HepG2 (cell line): ENCODE data around the gene CNEP1R1. TPM values are rescaled to one million over a fixed set of nuclear protein-coding genes. Genes with fewer than 3 reads are reported as not detected.

Source experiments
- AGO1 ChIP-seq: fragments of 200-400 bp; formaldehyde crosslinking; IDR thresholded peaks from 2 replicates; pipeline ENCODE4 v1.6.1; 2017; ENCODE audit warnings: mild to moderate bottlenecking, low read depth, low read length, moderate library complexity; ENCODE audit not compliant: poor library complexity, severe bottlenecking
- CBX2 ChIP-seq, 2 experiments: fragments of 200-600 bp in 1 of 2; sonication (generic); formaldehyde crosslinking in 1 of 2; IDR thresholded peaks; 2 replicates each; pipeline versions ENCODE4 v1.7.0 to v1.8.1; 2018 to 2022; ENCODE audit warnings: low read depth in 2 of 2, low read length in 1 of 2, mild to moderate bottlenecking in 1 of 2, missing genetic modification reagents in 1 of 2
- GMEB1 ChIP-seq: sonication (generic); formaldehyde crosslinking; IDR thresholded peaks from 2 replicates; pipeline ENCODE4 v1.5.1; 2020; ENCODE audit warnings: missing genetic modification reagents, mild to moderate bottlenecking, borderline replicate concordance
- KAT8 ChIP-seq: IDR thresholded peaks from 2 replicates; pipeline ENCODE4 v1.6.1; 2016; ENCODE audit warnings: missing genetic modification reagents, missing compliant biosample characterization
- KIAA2018 ChIP-seq: sonication (generic); formaldehyde crosslinking; IDR thresholded peaks from 2 replicates; pipeline ENCODE4 v1.5.0; 2020; ENCODE audit warnings: mild to moderate bottlenecking, missing genetic modification reagents, borderline replicate concordance
- MXD1 ChIP-seq: sonication (generic); formaldehyde crosslinking; IDR thresholded peaks from 2 replicates; pipeline ENCODE4 v1.4.0; 2020; ENCODE audit warnings: mild to moderate bottlenecking, missing genetic modification reagents
- TFDP1 ChIP-seq: IDR thresholded peaks from 2 replicates; pipeline ENCODE4 v1.6.1; 2016; ENCODE audit warnings: missing compliant biosample characterization, missing genetic modification reagents, borderline replicate concordance
- THYN1 ChIP-seq: sonication (generic); formaldehyde crosslinking; IDR thresholded peaks from 2 replicates; pipeline ENCODE4 v1.8.1; 2023; ENCODE audit warnings: low read depth, mild to moderate bottlenecking, moderate library complexity, missing genetic modification reagents, borderline replicate concordance
- polyA plus RNA-seq, 8 experiments: library from polyadenylated mRNA; depleted of rRNA in 3 of 8; stranded (reverse) in 7 of 8; unstranded in 1 of 8; fragments of >200 nt; fragmentation: Illumina TruSeq in 4 of 8; extraction: Trizol in 4 of 8; gene quantifications; 2 replicates each; pipeline versions ENCODE4 v1.2.1 to v1.2.3, GENCODE V29; 2011 to 2016; ENCODE audit warnings: low read depth in 4 of 8, missing spikeins in 1 of 8, mixed read lengths in 1 of 8; ENCODE audit not compliant: insufficient read depth in 1 of 8
- total RNA-seq, 5 experiments: library from RNA; depleted of rRNA; stranded (reverse); fragments of >200 nt; fragmentation: Illumina TruSeq; extraction: Trizol; gene quantifications; 2 replicates each; pipeline ENCODE4 v1.2.3, GENCODE V29; 2016; ENCODE audit warnings: low read depth in 1 of 5
- TF ChIP-seq, protein P1 (sequence below): sonication (generic); formaldehyde crosslinking; IDR thresholded peaks from 2 replicates; pipeline ENCODE4 v1.4.0; 2020; ENCODE audit warnings: missing genetic modification reagents, borderline replicate concordance

Gene CNEP1R1
- total and polyA plus RNA-seq, 2 of the 13 experiments (the other 11 are each of a cell fraction or from before 2014, with no cell fraction given), result 23.6 to 26.8 TPM

DNA sequence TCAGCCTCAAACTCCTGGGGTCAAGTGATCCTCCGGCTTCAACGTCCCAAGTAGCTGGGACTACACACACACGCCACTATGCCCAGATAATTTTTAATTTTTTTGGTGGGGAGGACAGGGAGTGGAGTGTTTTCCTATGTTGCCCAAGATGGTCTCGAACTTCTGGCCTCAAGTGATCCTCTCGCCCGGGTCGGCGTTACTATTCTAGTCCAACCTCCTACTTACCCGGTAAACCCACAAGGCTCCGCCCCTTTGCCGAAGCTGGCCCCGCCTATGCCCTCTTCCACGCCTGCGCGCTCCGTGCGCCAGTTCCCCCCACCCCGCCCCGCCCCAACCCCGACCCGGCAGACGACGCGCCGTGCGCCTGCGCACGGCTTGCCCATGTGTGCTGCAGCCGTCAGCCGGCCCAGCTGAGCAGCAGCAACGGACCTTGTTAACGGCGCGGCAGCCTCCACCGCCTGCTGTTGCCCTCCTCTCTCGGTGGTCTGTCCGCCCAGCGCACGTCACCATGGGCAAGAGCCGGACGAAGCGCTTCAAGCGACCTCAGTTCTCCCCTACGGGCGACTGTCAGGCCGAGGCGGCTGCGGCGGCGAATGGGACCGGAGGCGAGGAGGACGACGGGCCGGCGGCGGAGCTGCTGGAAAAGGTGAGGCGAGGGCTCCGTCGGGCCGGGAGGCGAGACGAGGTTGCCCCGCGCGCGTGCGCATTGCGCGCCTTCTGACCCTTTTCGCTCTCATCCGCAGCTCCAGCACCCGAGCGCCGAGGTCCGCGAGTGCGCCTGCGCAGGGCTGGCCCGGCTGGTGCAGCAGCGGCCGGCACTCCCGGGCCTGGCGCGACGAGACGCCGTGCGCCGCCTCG is 40.8 kb downstream of the CNEP1R1 start, which contains the start of gene HEATR3 (continued):
- TF ChIP-seq, protein P1, sequence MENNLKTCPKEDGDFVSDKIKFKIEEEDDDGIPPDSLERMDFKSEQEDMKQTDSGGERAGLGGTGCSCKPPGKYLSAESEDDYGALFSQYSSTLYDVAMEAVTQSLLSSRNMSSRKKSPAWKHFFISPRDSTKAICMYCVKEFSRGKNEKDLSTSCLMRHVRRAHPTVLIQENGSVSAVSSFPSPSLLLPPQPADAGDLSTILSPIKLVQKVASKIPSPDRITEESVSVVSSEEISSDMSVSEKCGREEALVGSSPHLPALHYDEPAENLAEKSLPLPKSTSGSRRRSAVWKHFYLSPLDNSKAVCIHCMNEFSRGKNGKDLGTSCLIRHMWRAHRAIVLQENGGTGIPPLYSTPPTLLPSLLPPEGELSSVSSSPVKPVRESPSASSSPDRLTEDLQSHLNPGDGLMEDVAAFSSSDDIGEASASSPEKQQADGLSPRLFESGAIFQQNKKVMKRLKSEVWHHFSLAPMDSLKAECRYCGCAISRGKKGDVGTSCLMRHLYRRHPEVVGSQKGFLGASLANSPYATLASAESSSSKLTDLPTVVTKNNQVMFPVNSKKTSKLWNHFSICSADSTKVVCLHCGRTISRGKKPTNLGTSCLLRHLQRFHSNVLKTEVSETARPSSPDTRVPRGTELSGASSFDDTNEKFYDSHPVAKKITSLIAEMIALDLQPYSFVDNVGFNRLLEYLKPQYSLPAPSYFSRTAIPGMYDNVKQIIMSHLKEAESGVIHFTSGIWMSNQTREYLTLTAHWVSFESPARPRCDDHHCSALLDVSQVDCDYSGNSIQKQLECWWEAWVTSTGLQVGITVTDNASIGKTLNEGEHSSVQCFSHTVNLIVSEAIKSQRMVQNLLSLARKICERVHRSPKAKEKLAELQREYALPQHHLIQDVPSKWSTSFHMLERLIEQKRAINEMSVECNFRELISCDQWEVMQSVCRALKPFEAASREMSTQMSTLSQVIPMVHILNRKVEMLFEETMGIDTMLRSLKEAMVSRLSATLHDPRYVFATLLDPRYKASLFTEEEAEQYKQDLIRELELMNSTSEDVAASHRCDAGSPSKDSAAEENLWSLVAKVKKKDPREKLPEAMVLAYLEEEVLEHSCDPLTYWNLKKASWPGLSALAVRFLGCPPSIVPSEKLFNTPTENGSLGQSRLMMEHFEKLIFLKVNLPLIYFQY (CRISPR knock-in tag), result peak; percentile 87; the same call in 1 of the 2 replicates
- peak; percentile 97 for TF ChIP-seq MXD1 (CRISPR knock-in tag)
- TF ChIP-seq KAT8 (CRISPR knock-in tag), result peak; percentile 67; the same call in 1 of the 2 replicates
- no peak for TF ChIP-seq THYN1 (CRISPR knock-in tag)
- peak; percentile 40; the same call in 1 of the 2 replicates for TF ChIP-seq TFDP1
- TF ChIP-seq KIAA2018, result 0 out of 2 replicates have a peak, but pooled peaks have one; percentile 29
- peak; percentile 67 for TF ChIP-seq GMEB1 (CRISPR knock-in tag)
- no peak for TF ChIP-seq CBX2 (IDR thresholded peaks at IDR 0.05; ENCODE audit: low read depth, low read length)
- TF ChIP-seq CBX2 (CRISPR knock-in tag; IDR thresholded peaks at IDR 0.05; ENCODE audit: low read depth), result no peak
- TF ChIP-seq AGO1, result peak; percentile 57
